HG03354 (cell line): Measurements from ENCODE around the gene METTL4.
A peak's percentile ranks its signal among the peaks of the same experiment; 100 is the strongest.

Source experiments
- ATAC-seq: cut with Tn5 transposase; IDR thresholded peaks from one replicate; pipeline ENCODE4 v1.9.1; 2021; ENCODE audit warnings: mild to moderate bottlenecking; ENCODE audit not compliant: unreplicated experiment, poor library complexity, severe bottlenecking

Gene METTL4

GRCh38 chr18:2568605-2569004, 2.7 kb downstream of the METTL4 start:
- no peak for ATAC-seq

- ATAC-seq = no peak
These were observed 3.2 kb downstream of the METTL4 start for GRCh38 chr18:2568129-2568528.

- ATAC-seq = no peak
These were observed 6.9 kb downstream of the METTL4 start for GRCh38 chr18:2564373-2564772.

- ATAC-seq = peak; percentile 51
These were observed 12.1 kb downstream of the METTL4 start for GRCh38 chr18:2559249-2559648.

GRCh38 chr18:2557536-2557935, 13.8 kb downstream of the METTL4 start:
- ATAC-seq = no peak

- ATAC-seq = no peak
These were observed 15.4 kb downstream of the METTL4 start for GRCh38 chr18:2555895-2556294.

- ATAC-seq = no peak
These were observed 16.6 kb downstream of the METTL4 start for GRCh38 chr18:2554696-2555095.

GRCh38 chr18:2551425-2551824, 19.9 kb downstream of the METTL4 start:
- ATAC-seq = no peak

GRCh38 chr18:2549462-2549861, 21.8 kb downstream of the METTL4 start:
- no peak for ATAC-seq

- peak; percentile 81 for ATAC-seq
These were observed 23.7 kb downstream of the METTL4 start for GRCh38 chr18:2547477-2548087.

- no peak for ATAC-seq
These were observed 26.1 kb downstream of the METTL4 start for GRCh38 chr18:2545155-2545554.

GRCh38 chr18:2541925-2542563, 29.3 kb downstream of the METTL4 start:
- peak; percentile 78 for ATAC-seq

GRCh38 chr18:2540575-2540974, 30.7 kb downstream of the METTL4 start:
- no peak for ATAC-seq

- ATAC-seq = no peak
These were observed 32.5 kb downstream of the METTL4 start for GRCh38 chr18:2538844-2539243.

- ATAC-seq = no peak
These were observed 33.1 kb downstream of the METTL4 start for GRCh38 chr18:2538236-2538635.

- ATAC-seq = no peak
These were observed 34.0 kb downstream of the METTL4 start for GRCh38 chr18:2537296-2537695.

- no peak for ATAC-seq
These were observed 34.8 kb downstream of the METTL4 start for GRCh38 chr18:2536493-2536892.

GRCh38 chr18:2536063-2536462, 35.2 kb downstream of the METTL4 start:
- ATAC-seq = no peak

GRCh38 chr18:2535419-2535910, 35.8 kb downstream of the METTL4 start:
- peak; percentile 44 for ATAC-seq

- ATAC-seq = peak; percentile 55
These were observed 36.4 kb downstream of the METTL4 start for GRCh38 chr18:2534906-2535305.

GRCh38 chr18:2532797-2533196, 38.5 kb downstream of the METTL4 start:
- ATAC-seq = no peak

- ATAC-seq = no peak
These were observed 39.6 kb downstream of the METTL4 start for GRCh38 chr18:2531751-2532150.
